Endothelial cell of umbilical vein (primary cell): ENCODE results near the gene NLGN2. TPM values are rescaled to one million over a fixed set of nuclear protein-coding genes. Genes with fewer than 3 reads are reported as not detected.

Experiments
- BruUV-seq: library from RNA; stranded (reverse); fragments of 400-500 nt; replicated peaks from 2 replicates; lab custom pipeline; 2021; lab: Mats Ljungman, UMichigan
- CTCF ChIA-PET: fragments of 300-600, 350-600 bp; sonication (Branson Sonifier 250); formaldehyde crosslinking; loops from one replicate; lab custom pipeline; 2021; ENCODE audit warnings: antibody characterized with exemption, inconsistent platforms; lab: Charles Lee
- POLR2A ChIA-PET: fragments of 300-600, 350-600 bp; sonication (Branson Sonifier 250); formaldehyde crosslinking; loops from one replicate; lab custom pipeline; 2021; ENCODE audit warnings: antibody characterized with exemption, inconsistent platforms; lab: Charles Lee
- DNase-seq: peaks from one replicate; pipeline ENCODE4 v3.0.0-alpha.2; 2011; ENCODE audit warnings: low read depth, low spot score
- FAIRE-seq: peaks from 2 replicates; lab custom pipeline; 2011; peaks lifted over from hg19 to GRCh38; lab: Jason Lieb, UNC
- H2AFZ ChIP-seq: 2 replicates; pipeline ENCODE4 v1.6.0; 2012; ENCODE audit warnings: low read depth, low read length, control low read depth, inconsistent platforms
- H3K27ac ChIP-seq: 2 replicates; pipeline ENCODE4 v1.5.1; 2011; ENCODE audit warnings: low read depth, mild to moderate bottlenecking, control low read depth, low read length, moderate library complexity; ENCODE audit not compliant: insufficient read depth
- H3K27me3 ChIP-seq, 2 experiments: 2 replicates each; pipeline versions ENCODE4 v1.6.0 to v1.6.1; 2011; ENCODE audit warnings: low read length in 2 of 2, mixed read lengths in 1 of 2; ENCODE audit not compliant: control insufficient read depth in 2 of 2, insufficient read depth in 2 of 2
- H3K36me3 ChIP-seq, 2 experiments: 2 replicates in 1 of 2; 3 replicates in 1 of 2; pipeline ENCODE4 v1.5.1; 2011; ENCODE audit warnings: low read length in 2 of 2, mild to moderate bottlenecking in 1 of 2, moderate library complexity in 1 of 2; ENCODE audit not compliant: control insufficient read depth in 2 of 2, insufficient read depth in 2 of 2; ENCODE audit errors: extremely low read depth in 1 of 2
- H3K4me1 ChIP-seq: 3 replicates; pipeline ENCODE4 v1.5.1; 2011; ENCODE audit warnings: mild to moderate bottlenecking, low read length; ENCODE audit not compliant: control insufficient read depth, insufficient read depth; ENCODE audit errors: extremely low read depth
- H3K4me2 ChIP-seq: 2 replicates; pipeline ENCODE4 v1.6.1; 2011; ENCODE audit warnings: low read length, control low read depth, mixed read lengths; ENCODE audit not compliant: insufficient read depth
- H3K4me3 ChIP-seq, 3 experiments: fragments of 200-600 bp in 1 of 3; sonication (generic), shearing (Covaris generic) in 1 of 3; replicated peaks in 1 of 3; 2 replicates each; pipeline ENCODE4 v1.5.1; 2011 to 2016; ENCODE audit warnings: control low read depth in 3 of 3, low read length in 3 of 3, mild to moderate bottlenecking in 2 of 3, inconsistent platforms in 1 of 3, low read depth in 1 of 3, moderate library complexity in 1 of 3; ENCODE audit not compliant: insufficient read depth in 1 of 3
- H3K79me2 ChIP-seq: 2 replicates; pipeline ENCODE4 v1.6.0; 2012; ENCODE audit warnings: low read length, inconsistent platforms; ENCODE audit not compliant: control insufficient read depth, insufficient read depth
- H3K9ac ChIP-seq: replicated peaks from 2 replicates; pipeline ENCODE3; 2011; ENCODE audit warnings: low read length, control low read depth; ENCODE audit not compliant: insufficient read depth; ENCODE audit errors: extremely low read depth
- H3K9me1 ChIP-seq: replicated peaks from 3 replicates; pipeline ENCODE4 v1.6.0; 2011; ENCODE audit warnings: mild to moderate bottlenecking, low read length; ENCODE audit not compliant: control insufficient read depth, insufficient read depth; ENCODE audit errors: extremely low read depth
- H3K9me3 ChIP-seq: replicated peaks from 2 replicates; pipeline ENCODE4 v1.5.1; 2012; ENCODE audit warnings: low read length, inconsistent platforms; ENCODE audit not compliant: control insufficient read depth, insufficient read depth
- H4K20me1 ChIP-seq: replicated peaks from 2 replicates; pipeline ENCODE3; 2011; ENCODE audit warnings: mild to moderate bottlenecking, low read length; ENCODE audit not compliant: control insufficient read depth, insufficient read depth; ENCODE audit errors: extremely low read depth
- EZH2 ChIP-seq: IDR thresholded peaks from 2 replicates; pipeline ENCODE4 v1.6.1; 2012; ENCODE audit warnings: borderline replicate concordance, low read depth, mild to moderate bottlenecking, moderate library complexity, low read length, inconsistent platforms; ENCODE audit not compliant: severe bottlenecking
- FOS ChIP-seq: IDR thresholded peaks from 2 replicates; pipeline ENCODE4 v1.6.1; 2011; ENCODE audit warnings: mild to moderate bottlenecking, low read length, moderate library complexity, borderline replicate concordance; ENCODE audit not compliant: insufficient read depth
- GATA2 ChIP-seq: IDR thresholded peaks from 2 replicates; pipeline ENCODE4 v1.7.0; 2011; ENCODE audit warnings: low read depth, mild to moderate bottlenecking, moderate library complexity, mixed read lengths, low read length; ENCODE audit not compliant: insufficient read length, insufficient read depth
- JUN ChIP-seq: IDR thresholded peaks from 2 replicates; pipeline ENCODE4 v1.6.1; 2011; ENCODE audit warnings: borderline replicate concordance, low read depth; ENCODE audit not compliant: insufficient read length, insufficient read depth
- MYC ChIP-seq: IDR thresholded peaks from one replicate; pipeline ENCODE4 v1.6.1; 2011; ENCODE audit warnings: mild to moderate bottlenecking, low read depth, low read length
- POLR2A ChIP-seq: IDR thresholded peaks from 2 replicates; pipeline ENCODE4 v1.6.1; 2012; ENCODE audit warnings: low read depth, mild to moderate bottlenecking, control low read depth, low read length
- POLR2AphosphoS5 ChIP-seq: IDR thresholded peaks from 2 replicates; pipeline ENCODE4 v1.6.1; 2012; ENCODE audit warnings: low read depth, mild to moderate bottlenecking, control low read depth, low read length, moderate library complexity; ENCODE audit not compliant: insufficient read depth
- dilution Hi-C: fragments of 300-500 bp; cut with MboI; formaldehyde crosslinking; loops from one replicate; pipeline ENCODE4 v1.15.0; 2019; ENCODE audit warnings: low sequenced_read_pairs; ENCODE audit not compliant: extremely low pct_ligation_motif_present
- intact Hi-C: fragments of 100-400 bp; cut with micrococcal nuclease; formaldehyde crosslinking; loops from one replicate; pipeline ENCODE4 v1.10.0; 2022
- polyA plus RNA-seq, 4 experiments: library from polyadenylated mRNA; depleted of rRNA in 3 of 4; stranded (reverse) in 3 of 4; unstranded in 1 of 4; fragments of >200 nt; gene quantifications; 2 replicates each; pipeline versions ENCODE4 v1.2.1 to v1.2.3, GENCODE V29; 2011 to 2012; ENCODE audit warnings: missing spikeins in 1 of 4
- total RNA-seq: library from RNA; stranded (reverse); gene quantifications from 2 replicates; pipeline ENCODE4 v1.2.3, GENCODE V29; 2021
- TF ChIP-seq, protein P1 (sequence below): IDR thresholded peaks from 2 replicates; pipeline ENCODE4 v1.6.1; 2011; ENCODE audit not compliant: insufficient read depth, insufficient read length
- TF ChIP-seq, protein P2 (sequence below), 2 donors: IDR thresholded peaks; 1 replicate in 1 of 2; 2 replicates in 1 of 2; pipeline ENCODE4 v1.5.1; 2011; ENCODE audit warnings: low read length in 2 of 2, mild to moderate bottlenecking in 2 of 2, moderate library complexity in 2 of 2, control low read depth in 1 of 2, inconsistent platforms in 1 of 2, low read depth in 1 of 2; ENCODE audit not compliant: insufficient read depth in 1 of 2; ENCODE audit errors: extremely low read depth in 1 of 2

NLGN2 gene
- total and polyA plus RNA-seq, 2 donors (not counting 3 experiments of a cell fraction or from before 2014, with no cell fraction given), result 15.4 to 25.9 TPM

DNA sequence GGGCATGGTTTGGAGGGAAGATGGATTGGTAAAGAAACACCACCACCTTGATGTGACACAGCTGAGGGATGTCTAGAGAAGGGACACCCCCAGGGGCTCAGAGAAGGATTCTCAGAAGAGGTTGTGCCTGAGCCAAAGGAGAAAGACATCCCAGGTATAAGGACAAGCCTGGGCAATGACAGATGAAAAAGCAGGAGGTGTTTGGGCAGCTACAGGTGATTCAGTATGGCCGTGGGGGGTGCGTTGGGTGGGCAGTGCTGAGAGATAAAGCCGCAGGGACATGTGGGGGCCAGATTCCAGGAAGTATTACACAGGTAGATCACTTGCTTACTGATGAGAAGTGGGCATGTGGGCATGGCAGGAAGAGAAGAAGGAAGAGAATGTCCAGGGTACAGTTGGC lies 45.7 kb upstream of the NLGN2 start:
- H3K9ac ChIP-seq, result no peak overlapping the region
- H3K36me3 ChIP-seq, result no peaks in the 10 kb centered on the region
- CTCF ChIA-PET, result interaction anchor here (0.6 to 1.7 kb wide), 5 partner anchors 9 to 316 kb away, joined by 3 to 9 read pairs (median 4); partner anchors contain the start of genes KCTD11 and ZBTB4
- no peaks in the 10 kb centered on the region for H3K9me3 ChIP-seq
- intact Hi-C loops (no loop called here), dilution Hi-C loops (no loop called here)
- no peak overlapping the region for H3K27ac ChIP-seq
- H3K4me1 ChIP-seq, result no peaks in the 10 kb centered on the region
- no peak for FAIRE-seq
- H4K20me1 ChIP-seq, result no peaks in the 10 kb centered on the region
- no peaks in the 10 kb centered on the region for H3K79me2 ChIP-seq
- H3K27me3 ChIP-seq, result no peaks in the 10 kb centered on the region
- H3K4me2 ChIP-seq, result no peak overlapping the region
- no peak for TF ChIP-seq POLR2A
- TF ChIP-seq, protein P1, sequence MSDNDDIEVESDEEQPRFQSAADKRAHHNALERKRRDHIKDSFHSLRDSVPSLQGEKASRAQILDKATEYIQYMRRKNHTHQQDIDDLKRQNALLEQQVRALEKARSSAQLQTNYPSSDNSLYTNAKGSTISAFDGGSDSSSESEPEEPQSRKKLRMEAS, result no peak
- TF ChIP-seq, protein P2, sequence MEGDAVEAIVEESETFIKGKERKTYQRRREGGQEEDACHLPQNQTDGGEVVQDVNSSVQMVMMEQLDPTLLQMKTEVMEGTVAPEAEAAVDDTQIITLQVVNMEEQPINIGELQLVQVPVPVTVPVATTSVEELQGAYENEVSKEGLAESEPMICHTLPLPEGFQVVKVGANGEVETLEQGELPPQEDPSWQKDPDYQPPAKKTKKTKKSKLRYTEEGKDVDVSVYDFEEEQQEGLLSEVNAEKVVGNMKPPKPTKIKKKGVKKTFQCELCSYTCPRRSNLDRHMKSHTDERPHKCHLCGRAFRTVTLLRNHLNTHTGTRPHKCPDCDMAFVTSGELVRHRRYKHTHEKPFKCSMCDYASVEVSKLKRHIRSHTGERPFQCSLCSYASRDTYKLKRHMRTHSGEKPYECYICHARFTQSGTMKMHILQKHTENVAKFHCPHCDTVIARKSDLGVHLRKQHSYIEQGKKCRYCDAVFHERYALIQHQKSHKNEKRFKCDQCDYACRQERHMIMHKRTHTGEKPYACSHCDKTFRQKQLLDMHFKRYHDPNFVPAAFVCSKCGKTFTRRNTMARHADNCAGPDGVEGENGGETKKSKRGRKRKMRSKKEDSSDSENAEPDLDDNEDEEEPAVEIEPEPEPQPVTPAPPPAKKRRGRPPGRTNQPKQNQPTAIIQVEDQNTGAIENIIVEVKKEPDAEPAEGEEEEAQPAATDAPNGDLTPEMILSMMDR (IDR thresholded peaks at IDR 0.05; ENCODE audit: extremely low read depth in 1 of 2, insufficient read depth in 1 of 2, low read depth in 1 of 2, low read length in 2 of 2), result no peak
- TF ChIP-seq POLR2AphosphoS5, result no peak
- no peak for TF ChIP-seq EZH2
- no peak for TF ChIP-seq GATA2
- TF ChIP-seq JUN, result no peak
- no peak for TF ChIP-seq FOS
- TF ChIP-seq MYC, result no peak
- no peak overlapping the region for H3K4me3 ChIP-seq
- H3K9me1 ChIP-seq, result no peaks in the 10 kb centered on the region
- DNase-seq, result no peak
- POLR2A ChIA-PET, result no interaction called here
- H2AFZ ChIP-seq, result no peak overlapping the region
- no TSS peak for BruUV-seq
